Right lobe of liver (tissue), 6 donors: ENCODE results near the gene BANP. TPM values are rescaled to one million over a fixed set of nuclear protein-coding genes. Genes with fewer than 3 reads are reported as not detected.

Experiments
- ATAC-seq, 4 donors: fragments of 200-7000 bp; cut with Tn5 transposase; one replicate each; pipeline ENCODE4 v1.9.1; 2020; ENCODE audit warnings: mild to moderate bottlenecking in 4 of 4, moderate library complexity in 4 of 4
- DNase-seq, 3 donors: peaks; one replicate each; pipeline ENCODE4 v3.0.0-alpha.2; 2020
- H3K27ac ChIP-seq, 3 donors: fragments of 200-600 bp; one replicate each; pipeline ENCODE4 v1.8.0; 2022
- H3K27me3 ChIP-seq, 2 donors: fragments of 200-600 bp; one replicate each; pipeline ENCODE4 v1.8.0; 2022
- H3K36me3 ChIP-seq, 4 donors: fragments of 200-600 bp; sonication (generic) in 1 of 4; one replicate each; pipeline versions ENCODE4 v1.5.1 to v1.8.0; 2017 to 2022; ENCODE audit warnings: control low read depth in 1 of 4
- H3K4me1 ChIP-seq, 4 donors: fragments of 200-600 bp; sonication (generic) in 1 of 4; one replicate each; pipeline versions ENCODE4 v1.5.1 to v1.8.0; 2017 to 2022; ENCODE audit warnings: control low read depth in 1 of 4
- H3K4me3 ChIP-seq, 3 donors: fragments of 200-600 bp; one replicate each; pipeline ENCODE4 v1.8.0; 2022
- H3K9me3 ChIP-seq, 4 donors: fragments of 200-600 bp; sonication (generic) in 1 of 4; one replicate each; pipeline versions ENCODE4 v1.5.1 to v1.8.0; 2017 to 2022; ENCODE audit warnings: control low read depth in 1 of 4
- POLR2A ChIP-seq: fragments of 450-650 bp; IDR thresholded peaks from one replicate; pipeline ENCODE4 v1.6.1; 2017; ENCODE audit warnings: antibody characterized with exemption, mild to moderate bottlenecking
- WGBS: methylation state at CpG from one replicate; pipeline ENCODE4 v1.1.6; 2018; ENCODE audit warnings: low coverage, low lambda C conversion rate; ENCODE audit not compliant: insufficient coverage; ENCODE audit errors: missing lambda C conversion rate; 5-methylcytosine and 5-hydroxymethylcytosine counted together
- intact Hi-C, 2 donors: fragments of 100-400 bp; cut with DNase I; formaldehyde crosslinking; loops; one replicate each; pipeline versions ENCODE4 v1.11.2 to v1.14.1; 2022
- total RNA-seq, 6 experiments: library from RNA; depleted of rRNA in 2 of 6; stranded (reverse); fragments of >200 nt in 2 of 6; fragmentation: NEBNext Ultra II Directional in 3 of 6; extraction: Animal tissue kit (Norgen Biotek cat#: 25700) in 3 of 6; gene quantifications; one replicate each; pipeline versions ENCODE4 v1.1.0 to v1.2.4, GENCODE V29; 2016 to 2023
- TF ChIP-seq, protein P1 (sequence below), 4 donors: fragments of 200-600 bp in 3 of 4; fragments of 450-650 bp in 1 of 4; IDR thresholded peaks; one replicate each; pipeline versions ENCODE4 v1.5.1 to v1.8.0; 2016 to 2022; ENCODE audit warnings: antibody characterized with exemption in 4 of 4, mild to moderate bottlenecking in 2 of 4
- donor health status: DM: no; HTN: yes; CAD: no.
- donor health status: DM: no; HTN: no; CAD: no.
- donor health status: DM: no; HTN: no; CAD: no.
- donor health status: DM: no; HTN: yes; CAD: no.
- donor health status: DM: no; HTN: yes; CAD: no.

The BANP gene
- total RNA-seq, 6 experiments from 2014 or later = 11.2 to 20.7 (median 18.8) TPM

DNA sequence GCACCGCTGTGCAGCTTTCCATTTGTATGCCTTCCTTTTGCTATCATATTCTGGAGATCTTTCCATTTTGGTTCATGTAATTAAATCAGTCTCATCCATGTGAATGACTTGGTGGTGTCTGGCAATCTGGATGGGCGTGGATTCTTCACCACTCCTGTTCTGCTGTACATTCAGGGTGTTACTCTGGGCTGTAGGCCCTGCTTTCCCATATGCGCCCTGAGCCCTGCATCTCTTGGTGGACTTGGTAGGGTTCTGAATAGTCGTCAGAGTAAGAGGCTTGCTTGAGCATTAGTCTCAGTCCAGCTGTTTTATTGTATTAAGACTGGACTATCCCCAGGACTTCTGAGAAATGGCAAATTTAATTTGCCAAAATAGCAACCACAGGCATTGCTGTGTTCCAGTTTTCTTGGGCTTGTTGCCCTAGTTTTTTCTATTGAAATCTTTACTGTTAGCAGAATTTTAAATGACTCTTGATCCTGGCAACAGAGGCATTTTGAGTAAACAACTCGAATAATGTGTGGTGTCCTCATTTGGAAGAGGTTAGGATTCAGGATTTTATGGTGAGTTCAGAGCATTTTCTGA lies 14.9 kb downstream of the BANP start:
- Histone ChIP-seq H3K27ac (peak overlapping the region in 2 of 3 donors; percentile 3 to 53), H3K4me1 (peaks cover 0 to 16% (median 8%) of the 10 kb centered on the region in 4 donors), H3K4me3 (no peak overlapping the region), H3K36me3 (no peaks in the 10 kb centered on the region), H3K27me3 (no peaks in the 10 kb centered on the region), H3K9me3 (no peaks in the 10 kb centered on the region)
- intact Hi-C loops = no loop called here
- 58% methylated on average over 4 of the region's 5 CpGs for WGBS
- ATAC-seq (peak in 1 of 4 donors; percentile 12), DNase-seq (no peak)
- TF ChIP-seq, protein P1, sequence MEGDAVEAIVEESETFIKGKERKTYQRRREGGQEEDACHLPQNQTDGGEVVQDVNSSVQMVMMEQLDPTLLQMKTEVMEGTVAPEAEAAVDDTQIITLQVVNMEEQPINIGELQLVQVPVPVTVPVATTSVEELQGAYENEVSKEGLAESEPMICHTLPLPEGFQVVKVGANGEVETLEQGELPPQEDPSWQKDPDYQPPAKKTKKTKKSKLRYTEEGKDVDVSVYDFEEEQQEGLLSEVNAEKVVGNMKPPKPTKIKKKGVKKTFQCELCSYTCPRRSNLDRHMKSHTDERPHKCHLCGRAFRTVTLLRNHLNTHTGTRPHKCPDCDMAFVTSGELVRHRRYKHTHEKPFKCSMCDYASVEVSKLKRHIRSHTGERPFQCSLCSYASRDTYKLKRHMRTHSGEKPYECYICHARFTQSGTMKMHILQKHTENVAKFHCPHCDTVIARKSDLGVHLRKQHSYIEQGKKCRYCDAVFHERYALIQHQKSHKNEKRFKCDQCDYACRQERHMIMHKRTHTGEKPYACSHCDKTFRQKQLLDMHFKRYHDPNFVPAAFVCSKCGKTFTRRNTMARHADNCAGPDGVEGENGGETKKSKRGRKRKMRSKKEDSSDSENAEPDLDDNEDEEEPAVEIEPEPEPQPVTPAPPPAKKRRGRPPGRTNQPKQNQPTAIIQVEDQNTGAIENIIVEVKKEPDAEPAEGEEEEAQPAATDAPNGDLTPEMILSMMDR (IDR thresholded peaks at IDR 0.05) = no peak
- no peak for TF ChIP-seq POLR2A

DNA sequence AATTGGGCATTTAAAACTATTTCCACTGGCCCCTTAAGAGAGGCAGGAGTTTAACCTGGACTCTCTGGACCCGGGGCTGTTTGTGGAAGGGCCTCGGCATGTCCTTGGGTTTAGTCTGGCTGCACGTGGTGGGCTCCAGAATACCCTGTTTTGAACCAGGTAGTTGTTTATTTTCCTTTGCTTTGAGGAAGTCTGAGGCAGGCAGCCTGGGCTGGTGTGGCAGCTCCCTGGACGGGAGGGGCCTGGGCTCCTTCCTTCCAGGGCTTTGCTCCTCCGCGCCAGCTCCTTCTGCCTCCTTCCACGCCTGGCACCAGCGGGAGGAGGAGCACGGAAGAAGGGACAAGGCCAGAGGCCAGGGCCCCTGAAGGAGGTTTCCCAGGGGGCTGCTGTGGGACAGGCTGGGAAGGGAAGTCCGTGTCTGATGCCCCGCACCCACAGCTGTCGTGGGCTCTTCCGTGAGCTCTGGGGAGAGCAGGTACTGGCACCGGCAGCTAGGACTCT lies 15.5 kb downstream of the BANP start:
- Histone ChIP-seq H3K27ac (peak overlapping the region; percentile 3 to 53 (median 44)), H3K9me3 (no peaks in the 10 kb centered on the region), H3K4me3 (no peak overlapping the region), H3K36me3 (no peaks in the 10 kb centered on the region), H3K4me1 (peaks cover 0 to 16% (median 8%) of the 10 kb centered on the region in 4 donors), H3K27me3 (no peaks in the 10 kb centered on the region)
- TF ChIP-seq POLR2A = no peak
- TF ChIP-seq, protein P1 (IDR thresholded peaks at IDR 0.05) = no peak
- intact Hi-C loops = no loop called here
- ATAC-seq (peak; percentile 52 to 73 (median 60)), DNase-seq (no peak)
- WGBS = 26% methylated on average over 9 of the region's 14 CpGs

DNA sequence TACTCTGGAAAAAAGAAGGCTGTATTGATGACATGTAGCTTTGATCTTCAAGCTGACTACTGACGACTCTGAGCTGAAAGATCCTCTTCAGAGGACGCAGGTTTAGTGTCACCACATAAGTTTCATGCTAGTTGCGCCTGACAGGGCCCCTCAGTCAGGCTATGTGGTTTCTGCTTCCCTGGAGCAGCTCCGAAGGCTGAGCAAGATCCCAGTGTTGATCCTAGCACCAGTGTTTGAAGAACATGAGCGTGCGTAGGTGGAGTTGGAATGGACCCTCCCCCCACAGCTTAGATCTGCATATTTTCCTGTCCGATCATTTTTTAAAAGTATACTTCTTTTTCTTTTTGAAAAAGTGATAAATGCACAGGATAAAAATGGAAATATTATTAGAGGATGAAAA lies 17.3 kb downstream of the BANP start:
- intact Hi-C loops = no loop called here
- TF ChIP-seq, protein P1 (IDR thresholded peaks at IDR 0.05) = no peak
- TF ChIP-seq POLR2A = no peak
- H3K4me3 ChIP-seq = no peak overlapping the region
- DNase-seq (no peak), ATAC-seq (no peak)
- 69% methylated on average over 6 of the region's 7 CpGs for WGBS
- H3K9me3 ChIP-seq = no peaks in the 10 kb centered on the region
- H3K27ac ChIP-seq = no peak overlapping the region
- no peaks in the 10 kb centered on the region for H3K36me3 ChIP-seq
- H3K27me3 ChIP-seq = no peaks in the 10 kb centered on the region
- H3K4me1 ChIP-seq = peaks cover 0 to 16% (median 8%) of the 10 kb centered on the region in 4 donors

DNA sequence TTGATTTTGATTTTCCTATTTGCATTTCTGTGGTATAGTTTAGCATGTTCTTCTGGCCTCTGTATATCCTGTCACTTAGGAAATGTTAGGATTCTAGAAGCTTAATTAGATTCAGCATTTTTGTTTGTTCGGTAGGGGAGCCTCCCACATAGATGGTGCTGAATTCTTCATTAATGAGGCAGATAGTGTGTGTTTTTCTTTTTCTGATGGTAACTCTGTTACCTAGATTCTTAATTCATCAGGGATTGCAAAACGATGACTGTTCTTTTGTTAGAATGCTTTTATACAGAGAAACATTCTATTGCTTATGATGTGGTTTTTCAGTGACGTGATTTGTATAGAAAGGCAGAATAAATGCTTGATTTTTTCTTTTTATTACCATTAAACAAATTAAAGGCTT lies 19.0 kb downstream of the BANP start:
- ATAC-seq (no peak), DNase-seq (no peak)
- Histone ChIP-seq H3K4me1 (peaks cover 0 to 16% (median 8%) of the 10 kb centered on the region in 4 donors), H3K36me3 (no peaks in the 10 kb centered on the region), H3K27me3 (no peaks in the 10 kb centered on the region), H3K9me3 (no peaks in the 10 kb centered on the region), H3K4me3 (no peak overlapping the region), H3K27ac (no peak overlapping the region)
- no peak for TF ChIP-seq POLR2A
- TF ChIP-seq, protein P1 (IDR thresholded peaks at IDR 0.05) = no peak
- 73% methylated on average over 3 of the region's 3 CpGs for WGBS
- intact Hi-C loops = no loop called here
